ENCODE data around the gene ASIC2. TPM values are rescaled to one million over a fixed set of nuclear protein-coding genes. Genes with fewer than 3 reads are reported as not detected.

Gene ASIC2
- polyA plus RNA-seq, 1 donor = 9.3 TPM

DNA sequence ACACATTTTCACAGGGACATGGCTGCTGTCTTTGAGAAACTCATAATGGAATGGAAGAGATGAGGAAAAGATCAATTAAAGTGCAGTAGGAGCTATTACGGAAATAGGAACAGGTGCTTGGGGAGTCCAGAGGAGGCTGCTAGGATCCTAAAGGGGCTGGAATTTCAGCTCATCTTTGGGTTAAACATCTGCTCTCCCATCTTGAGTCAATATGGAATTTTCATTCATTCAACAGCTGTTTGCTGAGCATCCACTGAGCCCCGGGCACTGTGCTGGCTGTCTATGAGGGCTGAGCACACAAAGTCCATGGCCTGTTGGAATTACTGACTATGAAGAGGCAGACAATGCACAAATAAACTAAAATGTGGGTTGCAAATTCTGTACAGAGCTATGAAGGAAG, 47.9 kb downstream of the ASIC2 start:
- Histone ChIP-seq H3K9me3 (ENCODE audit: control insufficient read depth, low read depth, low read length) (no peaks in the 10 kb centered on the region), H3K36me3 (ENCODE audit: control insufficient read depth, insufficient read depth, low read length) (peaks cover 2% of the 10 kb centered on the region), H3K4me3 (ENCODE audit: low read length) (no peak overlapping the region), H3K4me1 (ENCODE audit: control insufficient read depth, insufficient read depth, low read length) (no peaks in the 10 kb centered on the region), H3K27me3 (ENCODE audit: control insufficient read depth, insufficient read depth, low read length) (no peaks in the 10 kb centered on the region), H3K27ac (ENCODE audit: low read length) (no peak overlapping the region)
- no peak for DNase-seq
- no CpG with 5 or more reads among the region's 2 CpGs for WGBS (ENCODE audit: insufficient coverage, low lambda C conversion rate)

DNA sequence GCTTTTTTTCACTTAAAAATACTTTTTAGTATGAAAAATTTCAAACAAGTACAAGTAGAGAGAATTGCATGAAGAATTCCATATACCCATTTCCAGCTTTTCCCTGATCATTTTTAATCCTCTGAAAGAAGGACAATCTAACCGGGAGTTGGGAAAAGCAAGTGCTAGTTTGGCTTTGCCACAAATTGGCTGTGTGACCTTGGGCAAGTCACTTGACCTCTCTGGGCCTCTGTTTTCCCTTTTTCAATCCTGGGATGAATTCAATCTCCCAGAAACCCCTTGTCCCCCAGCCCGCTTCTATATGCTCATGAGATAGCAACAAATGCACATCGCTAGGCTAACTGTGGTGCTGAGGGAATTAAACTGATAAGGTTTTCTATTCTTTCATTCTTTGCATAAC, 49.4 kb downstream of the ASIC2 start:
- no peak overlapping the region for H3K4me3 ChIP-seq (ENCODE audit: low read length)
- H3K27ac ChIP-seq (ENCODE audit: low read length) = no peak overlapping the region
- no peak for DNase-seq
- WGBS (ENCODE audit: insufficient coverage, low lambda C conversion rate) = no CpG with 5 or more reads among the region's 3 CpGs
- peaks cover 2% of the 10 kb centered on the region for H3K36me3 ChIP-seq (ENCODE audit: control insufficient read depth, insufficient read depth, low read length)
- no peaks in the 10 kb centered on the region for H3K9me3 ChIP-seq (ENCODE audit: control insufficient read depth, low read depth, low read length)
- no peaks in the 10 kb centered on the region for H3K4me1 ChIP-seq (ENCODE audit: control insufficient read depth, insufficient read depth, low read length)
- H3K27me3 ChIP-seq (ENCODE audit: control insufficient read depth, insufficient read depth, low read length) = no peaks in the 10 kb centered on the region

DNA sequence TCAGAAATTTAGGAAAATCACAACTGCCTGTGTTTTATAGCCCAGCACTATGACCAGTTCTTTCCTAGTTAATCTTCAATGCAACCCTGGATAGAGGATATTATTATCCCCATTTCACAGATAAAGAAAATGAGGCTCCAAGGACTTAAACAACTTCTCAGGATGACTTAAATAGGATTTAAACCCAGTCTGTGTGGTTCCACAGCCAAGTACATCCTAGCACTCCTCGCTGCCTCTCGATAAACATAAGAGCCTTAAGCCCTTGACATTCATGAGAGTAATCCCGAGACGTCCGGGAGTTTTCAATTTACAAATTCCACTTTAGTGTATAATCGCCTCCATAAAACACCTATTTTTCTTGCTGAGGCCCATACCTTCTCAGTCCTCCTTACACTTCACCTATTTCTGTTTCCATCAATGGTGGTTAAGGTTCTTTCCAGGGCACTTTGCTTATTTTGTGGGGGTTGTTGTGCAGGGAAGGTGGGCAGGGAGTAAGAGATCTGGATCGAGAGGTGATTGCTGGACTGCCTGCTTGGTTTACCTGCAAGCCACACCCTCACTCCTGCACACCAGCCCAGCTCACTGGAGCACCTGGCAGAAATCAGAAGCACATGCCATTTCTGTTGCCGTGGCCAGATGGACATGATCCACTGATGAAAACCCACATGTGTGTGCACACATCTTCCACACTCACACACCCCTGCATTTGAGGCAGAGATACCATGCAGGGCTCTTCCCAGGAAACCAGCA, 50.5 kb downstream of the ASIC2 start:
- Histone ChIP-seq H3K36me3 (ENCODE audit: control insufficient read depth, insufficient read depth, low read length) (no peaks in the 10 kb centered on the region), H3K4me1 (ENCODE audit: control insufficient read depth, insufficient read depth, low read length) (no peaks in the 10 kb centered on the region), H3K4me3 (ENCODE audit: low read length) (no peak overlapping the region), H3K9me3 (ENCODE audit: control insufficient read depth, low read depth, low read length) (no peaks in the 10 kb centered on the region), H3K27me3 (ENCODE audit: control insufficient read depth, insufficient read depth, low read length) (no peaks in the 10 kb centered on the region), H3K27ac (ENCODE audit: low read length) (no peak overlapping the region)
- DNase-seq = no peak
- 100% methylated on average over 2 of the region's 8 CpGs for WGBS (ENCODE audit: insufficient coverage, low lambda C conversion rate)

DNA sequence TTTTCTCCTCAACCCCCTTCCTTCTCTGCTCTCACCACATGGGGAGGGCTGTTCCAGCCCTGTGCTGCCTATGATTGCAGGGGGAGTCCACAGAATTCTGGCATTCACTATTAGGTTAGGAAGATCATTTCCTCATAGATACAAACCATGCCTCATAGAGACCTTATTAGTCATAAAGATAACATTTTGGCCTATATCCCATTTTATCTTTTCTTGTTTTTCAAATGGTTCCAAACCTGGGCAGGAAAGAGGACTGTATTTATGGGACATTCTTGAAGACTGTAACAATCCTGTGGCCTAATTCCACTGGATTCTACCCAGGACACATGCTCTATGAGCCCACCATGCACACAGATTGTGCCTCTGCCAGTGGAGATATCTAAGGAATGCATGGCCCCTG, 51.7 kb downstream of the ASIC2 start:
- no peak overlapping the region for H3K4me3 ChIP-seq (ENCODE audit: low read length)
- H3K36me3 ChIP-seq (ENCODE audit: control insufficient read depth, insufficient read depth, low read length) = no peaks in the 10 kb centered on the region
- no peaks in the 10 kb centered on the region for H3K27me3 ChIP-seq (ENCODE audit: control insufficient read depth, insufficient read depth, low read length)
- H3K27ac ChIP-seq (ENCODE audit: low read length) = no peak overlapping the region
- no peaks in the 10 kb centered on the region for H3K4me1 ChIP-seq (ENCODE audit: control insufficient read depth, insufficient read depth, low read length)
- no peaks in the 10 kb centered on the region for H3K9me3 ChIP-seq (ENCODE audit: control insufficient read depth, low read depth, low read length)
- DNase-seq = no peak

DNA sequence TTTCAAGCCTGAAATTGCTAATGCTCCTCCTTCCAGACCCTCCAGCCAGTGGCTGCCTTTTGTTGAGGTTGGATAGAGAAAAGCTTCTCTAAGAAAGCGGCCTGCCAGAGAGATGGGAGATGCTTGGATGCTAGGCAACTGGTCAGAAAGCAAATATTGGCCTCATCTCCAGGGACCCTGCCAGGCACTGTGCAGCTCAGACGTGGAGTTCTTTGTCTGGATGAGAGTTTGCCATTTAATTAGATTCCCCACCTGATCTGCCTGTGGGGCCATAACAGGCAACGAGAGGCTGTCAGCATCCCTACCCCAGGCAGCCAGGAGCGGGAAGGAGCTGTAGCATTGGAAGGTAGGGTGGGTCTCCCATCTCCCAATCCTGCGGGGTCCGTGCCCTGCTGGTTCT, 52.7 kb downstream of the ASIC2 start:
- H3K4me3 ChIP-seq (ENCODE audit: low read length) = no peak overlapping the region

DNA sequence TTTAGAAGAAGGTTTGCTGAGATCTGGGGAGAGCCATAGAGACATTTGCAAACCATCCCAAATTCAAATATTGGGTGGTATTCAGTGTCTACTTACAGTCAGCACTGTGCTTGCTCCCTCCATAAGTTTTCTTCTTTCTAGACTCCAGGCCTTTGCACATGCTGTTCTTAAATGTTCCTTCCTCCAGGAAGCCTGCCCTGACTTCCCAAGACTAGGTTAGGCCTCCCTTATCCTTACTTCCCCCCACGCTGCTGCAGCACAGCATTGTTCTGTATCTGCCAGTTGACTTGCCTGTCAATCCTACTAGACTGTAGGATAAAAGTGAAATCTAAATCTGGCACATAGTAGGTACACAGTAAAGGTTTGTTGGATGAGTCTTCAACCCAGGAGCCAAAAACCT, 53.4 kb downstream of the ASIC2 start:
- Histone ChIP-seq H3K9me3 (ENCODE audit: control insufficient read depth, low read depth, low read length) (no peaks in the 10 kb centered on the region), H3K36me3 (ENCODE audit: control insufficient read depth, insufficient read depth, low read length) (peaks cover 2% of the 10 kb centered on the region), H3K27ac (ENCODE audit: low read length) (no peak overlapping the region), H3K4me1 (ENCODE audit: control insufficient read depth, insufficient read depth, low read length) (no peaks in the 10 kb centered on the region), H3K27me3 (ENCODE audit: control insufficient read depth, insufficient read depth, low read length) (no peaks in the 10 kb centered on the region), H3K4me3 (ENCODE audit: low read length) (no peak overlapping the region)
- no peak for DNase-seq
- WGBS (ENCODE audit: insufficient coverage, low lambda C conversion rate) = no CpG with 5 or more reads among the region's 1 CpG

More for the DNA sequence above, 52.7 kb downstream of the ASIC2 start:
- no peaks in the 10 kb centered on the region for H3K27me3 ChIP-seq (ENCODE audit: control insufficient read depth, insufficient read depth, low read length)
- DNase-seq = peak in 1 of 2 donors; percentile 12
- no peaks in the 10 kb centered on the region for H3K9me3 ChIP-seq (ENCODE audit: control insufficient read depth, low read depth, low read length)
- WGBS (ENCODE audit: insufficient coverage, low lambda C conversion rate) = no CpG with 5 or more reads among the region's 6 CpGs
- H3K36me3 ChIP-seq (ENCODE audit: control insufficient read depth, insufficient read depth, low read length) = peaks cover 2% of the 10 kb centered on the region
- no peak overlapping the region for H3K27ac ChIP-seq (ENCODE audit: low read length)
- H3K4me1 ChIP-seq (ENCODE audit: control insufficient read depth, insufficient read depth, low read length) = no peaks in the 10 kb centered on the region

DNA sequence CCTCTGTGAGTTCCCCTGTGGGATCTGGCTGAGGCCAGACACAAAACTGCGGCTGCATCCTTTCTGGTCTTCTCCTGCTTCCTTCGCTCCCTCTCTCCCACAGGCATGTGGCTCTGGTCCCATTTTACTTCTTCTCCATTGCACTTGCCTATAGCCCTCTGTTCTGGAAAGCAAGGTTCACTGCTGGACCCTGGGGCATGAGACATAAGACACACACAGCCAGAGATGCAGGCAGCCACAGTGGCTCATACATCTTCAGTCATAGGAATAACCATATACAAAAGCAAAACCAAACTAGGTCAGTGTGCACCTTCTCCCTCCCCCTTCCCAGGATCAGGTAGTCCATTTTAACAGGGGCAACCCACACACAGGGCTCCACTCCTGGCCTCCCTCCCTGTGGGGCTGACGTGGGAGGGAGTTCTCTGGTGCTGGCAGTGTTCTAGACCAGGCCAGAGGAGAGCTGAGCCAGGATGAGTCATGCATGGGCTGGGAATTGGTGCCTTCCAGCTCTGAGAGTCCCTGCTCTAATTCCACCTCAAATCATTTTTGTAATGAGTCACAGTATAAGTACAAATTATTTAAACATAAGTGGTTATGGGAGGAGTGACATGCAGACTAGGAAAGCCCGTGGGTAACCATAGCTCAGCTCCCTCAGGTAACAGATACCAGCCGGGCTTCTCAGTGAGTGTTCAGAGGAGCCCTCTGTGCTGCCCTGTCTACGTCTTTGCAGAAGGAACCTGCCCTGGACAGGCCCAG, 58.0 kb downstream of the ASIC2 start:
- Histone ChIP-seq H3K27me3 (ENCODE audit: control insufficient read depth, insufficient read depth, low read length) (no peaks in the 10 kb centered on the region), H3K4me3 (ENCODE audit: low read length) (no peak overlapping the region), H3K4me1 (ENCODE audit: control insufficient read depth, insufficient read depth, low read length) (peaks cover 3% of the 10 kb centered on the region), H3K36me3 (ENCODE audit: control insufficient read depth, insufficient read depth, low read length) (peaks cover 2% of the 10 kb centered on the region), H3K27ac (ENCODE audit: low read length) (no peak overlapping the region), H3K9me3 (ENCODE audit: control insufficient read depth, low read depth, low read length) (no peaks in the 10 kb centered on the region)
- no peak for DNase-seq
- no CpG with 5 or more reads among the region's 6 CpGs for WGBS (ENCODE audit: insufficient coverage, low lambda C conversion rate)

DNA sequence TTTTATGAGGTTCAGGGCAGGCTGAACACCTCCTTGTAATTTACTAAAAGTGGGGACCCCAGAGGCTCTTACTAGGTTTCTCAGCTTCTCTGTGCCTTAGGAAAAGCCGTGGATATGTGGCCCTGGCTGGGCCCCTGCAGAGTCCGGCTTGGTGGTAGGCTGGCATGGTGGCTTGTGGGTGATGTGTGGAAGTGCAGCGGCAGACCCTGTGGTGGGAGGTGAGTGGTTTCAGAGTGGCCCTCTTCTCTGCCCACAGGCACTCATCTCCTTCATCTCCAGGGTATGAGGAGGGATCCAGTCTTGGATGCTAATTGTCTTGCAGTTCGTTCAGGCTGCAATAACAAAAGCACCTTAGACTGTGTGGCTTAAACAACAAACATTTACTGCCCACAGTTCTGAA, 58.9 kb downstream of the ASIC2 start:
- Histone ChIP-seq H3K27me3 (ENCODE audit: control insufficient read depth, insufficient read depth, low read length) (no peaks in the 10 kb centered on the region), H3K4me3 (ENCODE audit: low read length) (no peak overlapping the region), H3K36me3 (ENCODE audit: control insufficient read depth, insufficient read depth, low read length) (peaks cover 2% of the 10 kb centered on the region), H3K4me1 (ENCODE audit: control insufficient read depth, insufficient read depth, low read length) (peaks cover 3% of the 10 kb centered on the region), H3K9me3 (ENCODE audit: control insufficient read depth, low read depth, low read length) (no peaks in the 10 kb centered on the region), H3K27ac (ENCODE audit: low read length) (no peak overlapping the region)
- no peak for DNase-seq
- no CpG with 5 or more reads among the region's 4 CpGs for WGBS (ENCODE audit: insufficient coverage, low lambda C conversion rate)

DNA sequence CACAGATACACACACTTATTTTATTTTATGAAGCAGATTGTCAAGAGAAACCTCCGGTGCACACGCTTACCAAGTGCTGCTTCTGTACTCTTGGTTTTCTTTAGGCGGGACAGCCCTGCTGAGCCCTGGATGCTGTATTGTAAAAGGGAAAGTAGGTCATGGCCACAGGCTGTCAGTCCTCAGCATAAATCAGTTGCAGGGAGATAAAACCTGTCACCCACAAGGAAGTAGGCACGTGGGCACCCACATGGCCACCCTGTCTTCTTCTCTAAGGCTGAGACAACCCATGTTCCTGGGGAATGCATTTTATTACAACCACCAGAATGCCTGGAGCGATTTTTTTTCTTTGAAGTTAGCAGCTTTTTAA, 59.3 kb downstream of the ASIC2 start:
- Histone ChIP-seq H3K36me3 (ENCODE audit: control insufficient read depth, insufficient read depth, low read length) (peaks cover 2% of the 10 kb centered on the region), H3K27me3 (ENCODE audit: control insufficient read depth, insufficient read depth, low read length) (no peaks in the 10 kb centered on the region), H3K9me3 (ENCODE audit: control insufficient read depth, low read depth, low read length) (no peaks in the 10 kb centered on the region), H3K4me1 (ENCODE audit: control insufficient read depth, insufficient read depth, low read length) (peaks cover 3% of the 10 kb centered on the region), H3K4me3 (ENCODE audit: low read length) (no peak overlapping the region), H3K27ac (ENCODE audit: low read length) (no peak overlapping the region)
- peak; percentile 43 to 71 for DNase-seq
- WGBS (ENCODE audit: insufficient coverage, low lambda C conversion rate) = 20% methylated on average over 1 of the region's 5 CpGs

DNA sequence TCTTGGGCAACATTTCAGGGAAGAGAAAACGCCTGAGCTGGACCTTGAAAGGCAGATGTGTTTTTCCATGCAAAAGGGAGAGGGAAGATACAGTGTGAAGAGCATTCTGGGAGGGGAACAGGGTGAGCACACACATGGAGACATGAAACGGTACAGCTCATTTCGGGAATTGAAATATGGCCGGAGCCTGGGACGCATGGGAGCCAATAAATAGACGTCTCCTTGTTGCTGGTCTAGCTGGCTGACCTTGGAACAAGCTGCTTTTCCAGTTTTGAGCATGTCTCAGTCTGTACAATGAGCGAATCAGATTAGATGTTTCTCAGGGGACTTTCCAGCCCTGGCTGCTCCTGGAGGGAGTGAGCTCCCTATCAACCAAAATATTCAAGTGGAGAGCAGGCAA, 63.6 kb downstream of the ASIC2 start:
- Histone ChIP-seq H3K27me3 (ENCODE audit: control insufficient read depth, insufficient read depth, low read length) (no peaks in the 10 kb centered on the region), H3K36me3 (ENCODE audit: control insufficient read depth, insufficient read depth, low read length) (no peaks in the 10 kb centered on the region), H3K9me3 (ENCODE audit: control insufficient read depth, low read depth, low read length) (no peaks in the 10 kb centered on the region), H3K27ac (ENCODE audit: low read length) (no peak overlapping the region), H3K4me1 (ENCODE audit: control insufficient read depth, insufficient read depth, low read length) (peaks cover 3% of the 10 kb centered on the region), H3K4me3 (ENCODE audit: low read length) (no peak overlapping the region)
- DNase-seq = no peak
- no CpG with 5 or more reads among the region's 7 CpGs for WGBS (ENCODE audit: insufficient coverage, low lambda C conversion rate)

DNA sequence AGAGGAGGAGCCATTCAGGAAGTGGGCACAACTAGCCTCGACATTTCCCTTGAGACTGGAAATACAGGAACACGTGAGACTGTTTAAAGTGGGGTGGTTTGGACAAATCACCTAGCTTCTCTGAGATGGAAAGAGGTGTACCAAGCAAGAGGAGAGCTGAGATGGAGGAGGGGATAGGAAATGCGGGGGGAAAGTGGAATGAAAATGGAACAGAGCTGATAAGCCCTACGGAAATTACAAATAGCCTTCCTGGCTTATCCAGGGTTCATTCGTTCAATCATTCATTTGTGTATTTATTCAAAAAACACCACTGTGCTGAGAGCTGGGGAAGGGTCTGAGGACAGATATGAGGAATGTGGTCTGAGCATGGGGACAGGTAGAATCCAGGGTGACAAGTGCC, 64.1 kb downstream of the ASIC2 start:
- no peak for DNase-seq
- no peaks in the 10 kb centered on the region for H3K9me3 ChIP-seq (ENCODE audit: control insufficient read depth, low read depth, low read length)
- WGBS (ENCODE audit: insufficient coverage, low lambda C conversion rate) = 100% methylated on average over 1 of the region's 5 CpGs
- H3K27me3 ChIP-seq (ENCODE audit: control insufficient read depth, insufficient read depth, low read length) = no peaks in the 10 kb centered on the region
- H3K27ac ChIP-seq (ENCODE audit: low read length) = no peak overlapping the region
- no peaks in the 10 kb centered on the region for H3K36me3 ChIP-seq (ENCODE audit: control insufficient read depth, insufficient read depth, low read length)
- H3K4me1 ChIP-seq (ENCODE audit: control insufficient read depth, insufficient read depth, low read length) = peaks cover 3% of the 10 kb centered on the region
- no peak overlapping the region for H3K4me3 ChIP-seq (ENCODE audit: low read length)
